Caki2 (cell line): ENCODE data around the gene ADCY4. TPM values are rescaled to one million over a fixed set of nuclear protein-coding genes. Genes with fewer than 3 reads are reported as not detected.
"Not testable (repeated sequence)": the region's sequence is repeated elsewhere in the genome, so short reads cannot be mapped to it uniquely, and the experiment has no call there.

Source experiments
- DNase-seq: peaks from one replicate; pipeline ENCODE4 v3.0.0-alpha.2; 2015; ENCODE audit warnings: low read depth
- in situ Hi-C: cut with HindIII; loops from 2 replicates; pipeline ENCODE4 v1.10.0; 2016; ENCODE audit warnings: low sequenced_read_pairs, low pct_unique_long_range_greater_than_20kb, mixed read lengths
- total RNA-seq: library from RNA; depleted of rRNA; stranded (reverse); fragments of >200 nt; shearing (Covaris generic); gene quantifications from 2 replicates; pipeline ENCODE4 v1.2.3, GENCODE V29; 2014; ENCODE audit warnings: low replicate concordance; rRNA removed

ADCY4 gene
- not detected in 2 replicates for total RNA-seq

GRCh38 chr14:24334431-24335291 lies at the start of gene ADCY4:
Gene ADCY4, minus strand, starts transcription at chr14:24335071. Its CDS starts 419 bp downstream, at chr14:24334652.
- no peak for DNase-seq
- in situ Hi-C loops: loop anchor here (10.0 kb wide), 1 partner anchor 100 kb away; no protein-coding TSS in a partner anchor

- DNase-seq: no peak
- in situ Hi-C loops: no loop called here
Observed at GRCh38 chr14:24384169-24384568, 49.3 kb upstream of the ADCY4 start.

- DNase-seq: no peak
- in situ Hi-C loops: no loop called here
Observed at GRCh38 chr14:24382064-24382371, 47.1 kb upstream of the ADCY4 start.

GRCh38 chr14:24381363-24382063 lies 46.6 kb upstream of the ADCY4 start:
- in situ Hi-C loops: no loop called here
- DNase-seq: no peak

- in situ Hi-C loops: no loop called here
- DNase-seq: no peak
Observed at GRCh38 chr14:24379907-24380730, 45.2 kb upstream of the ADCY4 start.

GRCh38 chr14:24378981-24379906 lies 44.4 kb upstream of the ADCY4 start:
- no peak for DNase-seq
- in situ Hi-C loops: no loop called here

- in situ Hi-C loops: no loop called here
- no peak for DNase-seq
Observed at GRCh38 chr14:24378327-24378726, 43.5 kb upstream of the ADCY4 start.

GRCh38 chr14:24377657-24378056 lies 42.8 kb upstream of the ADCY4 start:
- in situ Hi-C loops: no loop called here
- no peak for DNase-seq

GRCh38 chr14:24377126-24377525 lies 42.3 kb upstream of the ADCY4 start:
- no peak for DNase-seq
- in situ Hi-C loops: no loop called here

GRCh38 chr14:24376448-24377070 lies 41.7 kb upstream of the ADCY4 start:
- no peak for DNase-seq
- in situ Hi-C loops: no loop called here

GRCh38 chr14:24372701-24373416 lies 38.0 kb upstream of the ADCY4 start:
- in situ Hi-C loops: no loop called here
- DNase-seq: no peak

GRCh38 chr14:24371605-24372004 lies 36.7 kb upstream of the ADCY4 start:
- DNase-seq, in situ Hi-C loops: not testable (repeated sequence)

- DNase-seq: no peak
- in situ Hi-C loops: no loop called here
Observed at GRCh38 chr14:24370748-24371147, 35.9 kb upstream of the ADCY4 start.

- in situ Hi-C loops: no loop called here
- no peak for DNase-seq
Observed at GRCh38 chr14:24369907-24370687, 35.2 kb upstream of the ADCY4 start.

- in situ Hi-C loops: no loop called here
- no peak for DNase-seq
Observed at GRCh38 chr14:24369463-24369862, 34.6 kb upstream of the ADCY4 start.

- DNase-seq: no peak
- in situ Hi-C loops: no loop called here
Observed at GRCh38 chr14:24368562-24369252, 33.8 kb upstream of the ADCY4 start.
